Activated CD4-positive, alpha-beta memory T cell treated with anti-CD3 and anti-CD28 coated beads for 36 hours (primary cell): ENCODE measurements around the gene GZMM. TPM values are rescaled to one million over a fixed set of nuclear protein-coding genes. Genes with fewer than 3 reads are reported as not detected.

Experiments used
- CTCF ChIA-PET: fragments of 350-600 bp; sonication (Branson Sonifier 250); formaldehyde crosslinking; loops from one replicate; lab custom pipeline; 2021; ENCODE audit warnings: antibody characterized with exemption, inconsistent platforms; lab: Charles Lee
- POLR2A ChIA-PET: fragments of 350-600 bp; sonication (Branson Sonifier 250); formaldehyde crosslinking; loops from one replicate; lab custom pipeline; 2021; ENCODE audit warnings: antibody characterized with exemption; lab: Charles Lee
- DNase-seq: peaks from one replicate; pipeline ENCODE4 v3.0.0-alpha.2; 2020
- H3K27ac Mint-ChIP-seq: one replicate; pipeline ENCODE4 v1.8.0; 2021; ENCODE audit warnings: mixed read lengths
- H3K27me3 Mint-ChIP-seq: one replicate; pipeline ENCODE4 v1.8.0; 2021; ENCODE audit warnings: mixed read lengths
- H3K36me3 Mint-ChIP-seq: one replicate; pipeline ENCODE4 v1.8.0; 2021; ENCODE audit warnings: mixed read lengths
- H3K4me1 Mint-ChIP-seq: one replicate; pipeline ENCODE4 v1.8.0; 2021; ENCODE audit warnings: low read depth, mixed read lengths
- H3K4me3 Mint-ChIP-seq: one replicate; pipeline ENCODE4 v1.8.0; 2021; ENCODE audit warnings: mild to moderate bottlenecking, mixed read lengths
- H3K9me3 Mint-ChIP-seq: one replicate; pipeline ENCODE4 v1.8.0; 2021; ENCODE audit warnings: mixed read lengths
- intact Hi-C: fragments of 100-400 bp; cut with micrococcal nuclease; formaldehyde crosslinking; loops from one replicate; pipeline ENCODE4 v1.15.1; 2023
- total RNA-seq, 2 experiments: library from RNA; stranded (reverse); gene quantifications; one replicate each; pipeline ENCODE4 v1.2.3, GENCODE V29; 2021

The GZMM gene
- total RNA-seq, 2 experiments from 2014 or later, result 27.2 to 27.4 TPM

GRCh38 chr19:531009-531752 lies 12.7 kb upstream of the GZMM start:
- intact Hi-C loops, result loop anchor here (2.0 kb wide), 2 partner anchors 20 to 42 kb away; partner anchors contain the start of gene BSG
- H3K4me1 Mint-ChIP-seq, result peaks cover 12% of the 10 kb centered on the region
- peaks cover 3% of the 10 kb centered on the region for H3K27me3 Mint-ChIP-seq
- POLR2A ChIA-PET, result interaction anchor here (0.7 to 3.4 kb wide), 7 partner anchors 9 to 42 kb away, joined by 3 to 13 read pairs (median 4); partner anchors contain the start of genes BSG, GZMM and TPGS1
- CTCF ChIA-PET, result interaction anchor here (1.0 to 4.5 kb wide), 4 partner anchors 20 to 80 kb away, joined by 3 to 66 read pairs (median 12); partner anchors contain the start of gene TPGS1
- DNase-seq, result peak; percentile 90
- H3K36me3 Mint-ChIP-seq, result peaks cover 2% of the 10 kb centered on the region
- peak overlapping the region; percentile 81 for H3K4me3 Mint-ChIP-seq
- peak overlapping the region; percentile 80 for H3K27ac Mint-ChIP-seq
- H3K9me3 Mint-ChIP-seq, result no peaks in the 10 kb centered on the region

- Mint-ChIP-seq H3K36me3 (peaks cover 2% of the 10 kb centered on the region), H3K4me1 (peaks cover 12% of the 10 kb centered on the region), H3K9me3 (no peaks in the 10 kb centered on the region), H3K4me3 (peak within 1 kb of the TSS; percentile 86), H3K27ac (peak within 1 kb of the TSS; percentile 80), H3K27me3 (peaks cover 3% of the 10 kb centered on the region)
- intact Hi-C loops, result loop anchor here (2.0 kb wide), 2 partner anchors 21 to 41 kb away; partner anchors contain the start of gene BSG
- ChIA-PET POLR2A (interaction anchor here (0.9 to 3.4 kb wide), 6 partner anchors 10 to 452 kb away, joined by 3 to 13 read pairs (median 4); partner anchors contain the start of genes GZMM, TPGS1 and WDR18), CTCF (interaction anchor here (0.7 to 4.5 kb wide), 11 partner anchors 10 to 106 kb away, joined by 3 to 66 read pairs (median 6); partner anchors contain the start of gene TPGS1)
- no peak for DNase-seq
These were observed 11.9 kb upstream of the GZMM start, which contains the start of gene CDC34 for GRCh38 chr19:531753-532560. TSS of gene CDC34 (plus strand) at chr19:531760. CDS start at chr19:531932, 172 bp downstream.

- POLR2A ChIA-PET, result interaction anchor here (0.9 to 3.4 kb wide), 5 partner anchors 11 to 451 kb away, joined by 3 to 13 read pairs (median 5); partner anchors contain the start of genes GZMM, TPGS1 and WDR18
- peaks cover 3% of the 10 kb centered on the region for H3K27me3 Mint-ChIP-seq
- H3K4me1 Mint-ChIP-seq, result peaks cover 12% of the 10 kb centered on the region
- CTCF ChIA-PET, result interaction anchor here (0.8 to 4.5 kb wide), 12 partner anchors 10 to 93 kb away, joined by 3 to 66 read pairs (median 4); partner anchors contain the start of gene TPGS1
- intact Hi-C loops, result loop anchor here (1.0 kb wide), 1 partner anchor 25 kb away; the partner anchor contains the start of gene TPGS1
- H3K36me3 Mint-ChIP-seq, result peaks cover 2% of the 10 kb centered on the region
- no peaks in the 10 kb centered on the region for H3K9me3 Mint-ChIP-seq
- H3K27ac Mint-ChIP-seq, result peak overlapping the region; percentile 83
- H3K4me3 Mint-ChIP-seq, result peak overlapping the region; percentile 86
- peak; percentile 62 for DNase-seq
These were observed 11.1 kb upstream of the GZMM start for GRCh38 chr19:532561-533363.

- ChIA-PET CTCF (interaction anchor here (1.0 to 4.5 kb wide), 6 partner anchors 9 to 41 kb away, joined by 3 to 66 read pairs (median 8); partner anchors contain the start of gene TPGS1), POLR2A (interaction anchor here (0.6 to 3.4 kb wide), 3 partner anchors 23 to 38 kb away, joined by 3 to 13 read pairs (median 11); partner anchors contain the start of gene TPGS1)
- intact Hi-C loops, result loop anchor here (1.0 kb wide), 1 partner anchor 26 kb away; the partner anchor contains the start of gene TPGS1
- H3K27me3 Mint-ChIP-seq, result peaks cover under 1% of the 10 kb centered on the region
- H3K9me3 Mint-ChIP-seq, result no peaks in the 10 kb centered on the region
- no peak overlapping the region for H3K27ac Mint-ChIP-seq
- peaks cover 7% of the 10 kb centered on the region for H3K36me3 Mint-ChIP-seq
- DNase-seq, result no peak
- H3K4me3 Mint-ChIP-seq, result peak overlapping the region; percentile 86
- peaks cover 12% of the 10 kb centered on the region for H3K4me1 Mint-ChIP-seq
These were observed 10.3 kb upstream of the GZMM start for GRCh38 chr19:533364-534058.

- CTCF ChIA-PET, result interaction anchor here (2.4 to 4.5 kb wide), 2 partner anchors 15 to 23 kb away, joined by 10 to 66 read pairs; no protein-coding TSS in a partner anchor
- H3K27ac Mint-ChIP-seq, result no peak overlapping the region
- no peaks in the 10 kb centered on the region for H3K27me3 Mint-ChIP-seq
- DNase-seq, result no peak
- H3K9me3 Mint-ChIP-seq, result no peaks in the 10 kb centered on the region
- H3K4me1 Mint-ChIP-seq, result peaks cover 12% of the 10 kb centered on the region
- H3K4me3 Mint-ChIP-seq, result peak overlapping the region; percentile 32
- H3K36me3 Mint-ChIP-seq, result peaks cover 8% of the 10 kb centered on the region
- intact Hi-C loops, result no loop called here
- POLR2A ChIA-PET, result no interaction called here
These were observed 9.8 kb upstream of the GZMM start for GRCh38 chr19:534088-534487.

GRCh38 chr19:535017-535835 lies 8.6 kb upstream of the GZMM start:
- Mint-ChIP-seq H3K27me3 (no peaks in the 10 kb centered on the region), H3K4me1 (peaks cover 12% of the 10 kb centered on the region), H3K9me3 (no peaks in the 10 kb centered on the region), H3K4me3 (no peak overlapping the region), H3K27ac (no peak overlapping the region), H3K36me3 (peaks cover 8% of the 10 kb centered on the region)
- POLR2A ChIA-PET, result no interaction called here
- CTCF ChIA-PET, result no interaction called here
- no peak for DNase-seq
- intact Hi-C loops, result no loop called here

GRCh38 chr19:536031-536880 lies 7.6 kb upstream of the GZMM start:
- POLR2A ChIA-PET, result no interaction called here
- Mint-ChIP-seq H3K27ac (no peak overlapping the region), H3K9me3 (no peaks in the 10 kb centered on the region), H3K36me3 (peaks cover 8% of the 10 kb centered on the region), H3K27me3 (no peaks in the 10 kb centered on the region), H3K4me1 (peaks cover 12% of the 10 kb centered on the region), H3K4me3 (no peak overlapping the region)
- intact Hi-C loops, result no loop called here
- no peak for DNase-seq
- CTCF ChIA-PET, result interaction anchor here (0.6 kb wide), 1 partner anchor 109 kb away, joined by 4 read pairs; no protein-coding TSS in a partner anchor

GRCh38 chr19:536881-537404 lies 6.9 kb upstream of the GZMM start:
- ChIA-PET CTCF (interaction anchor here (0.6 to 1.0 kb wide), 2 partner anchors 27 to 108 kb away, joined by 3 to 4 read pairs; no protein-coding TSS in a partner anchor), POLR2A (no interaction called here)
- Mint-ChIP-seq H3K36me3 (peaks cover 8% of the 10 kb centered on the region), H3K27me3 (no peaks in the 10 kb centered on the region), H3K9me3 (no peaks in the 10 kb centered on the region), H3K27ac (no peak overlapping the region), H3K4me3 (no peak overlapping the region), H3K4me1 (peaks cover 12% of the 10 kb centered on the region)
- intact Hi-C loops, result no loop called here
- no peak for DNase-seq
